HEK293 (cell line): Measurements from ENCODE around the gene HS3ST3A1.

Source experiments
- CTCF ChIA-PET: fragments of 350-600 bp; formaldehyde crosslinking; extraction: SDS; loops from one replicate; lab custom pipeline; 2021; ENCODE audit warnings: antibody characterized with exemption; lab: Yijun Ruan, JAX
- POLR2A ChIA-PET: fragments of 300-600 bp; formaldehyde crosslinking; extraction: SDS; loops from one replicate; lab custom pipeline; 2020; ENCODE audit warnings: antibody characterized with exemption, inconsistent platforms; lab: Yijun Ruan, JAX
- H3K27ac ChIP-seq: fragments of 200-500 bp; sonication (Bioruptor generic); 2 replicates; pipeline ENCODE4 v1.5.1; 2014; ENCODE audit warnings: low read depth, low read length, control low read depth, inconsistent platforms; ENCODE audit errors: extremely low read depth
- H3K36me3 ChIP-seq, 2 experiments: fragments of 200-500 bp in 1 of 2; sonication (Bioruptor generic) in 1 of 2; 1 replicate in 1 of 2; 2 replicates in 1 of 2; pipeline ENCODE4 v1.5.1; 2014 to 2017; ENCODE audit warnings: inconsistent platforms in 2 of 2, low read length in 2 of 2; ENCODE audit not compliant: control insufficient read depth in 2 of 2, insufficient read depth in 1 of 2
- H3K4me1 ChIP-seq: fragments of 200-500 bp; sonication (Bioruptor generic); 2 replicates; pipeline ENCODE4 v1.5.1; 2014; ENCODE audit warnings: mild to moderate bottlenecking, low read length, inconsistent platforms; ENCODE audit not compliant: control insufficient read depth, insufficient read depth
- H3K4me3 ChIP-seq: 2 replicates; pipeline ENCODE4 v1.5.1; 2011; ENCODE audit warnings: low read depth, mild to moderate bottlenecking, control low read depth, low read length, moderate library complexity
- H3K9me3 ChIP-seq: fragments of 200-500 bp; sonication (Bioruptor generic); 2 replicates; pipeline ENCODE4 v1.5.1; 2014; ENCODE audit warnings: low read depth, low read length, inconsistent platforms; ENCODE audit not compliant: control insufficient read depth, insufficient read depth
- KLF1 ChIP-seq: fragments of 450-650 bp; formaldehyde crosslinking; IDR thresholded peaks from 2 replicates; pipeline ENCODE4 v1.5.1; 2016; ENCODE audit warnings: missing biosample characterization, missing genetic modification characterization
- OVOL3 ChIP-seq: fragments of 450-650 bp; formaldehyde crosslinking; IDR thresholded peaks from 2 replicates; pipeline ENCODE4 v1.5.1; 2016; ENCODE audit warnings: missing biosample characterization, missing genetic modification characterization
- SETDB1 ChIP-seq: IDR thresholded peaks from one replicate; pipeline ENCODE4 v1.6.1; 2017; ENCODE audit warnings: mild to moderate bottlenecking, low read length, moderate library complexity, mixed read lengths; ENCODE audit not compliant: insufficient read length
- ZBTB1 ChIP-seq: fragments of 450-650 bp; formaldehyde crosslinking; IDR thresholded peaks from 2 replicates; pipeline ENCODE4 v1.5.1; 2016; ENCODE audit warnings: missing biosample characterization, missing genetic modification characterization
- ZBTB21 ChIP-seq: fragments of 450-650 bp; formaldehyde crosslinking; IDR thresholded peaks from 2 replicates; pipeline ENCODE4 v1.5.1; 2017; ENCODE audit warnings: missing biosample characterization, missing genetic modification characterization
- ZNF114 ChIP-seq: fragments of 450-650 bp; formaldehyde crosslinking; IDR thresholded peaks from 2 replicates; pipeline ENCODE4 v1.5.0; 2017; ENCODE audit warnings: missing biosample characterization, missing genetic modification characterization
- ZNF174 ChIP-seq: fragments of 450-650 bp; formaldehyde crosslinking; IDR thresholded peaks from 2 replicates; pipeline ENCODE4 v1.5.0; 2017; ENCODE audit warnings: missing biosample characterization, mild to moderate bottlenecking, missing genetic modification characterization
- ZNF350 ChIP-seq: fragments of 450-650 bp; formaldehyde crosslinking; IDR thresholded peaks from 2 replicates; pipeline ENCODE4 v1.5.0; 2017; ENCODE audit warnings: missing biosample characterization, mild to moderate bottlenecking, missing genetic modification characterization
- ZNF48 ChIP-seq: fragments of 450-650 bp; formaldehyde crosslinking; IDR thresholded peaks from 2 replicates; pipeline ENCODE4 v1.5.1; 2016; ENCODE audit warnings: missing biosample characterization, missing genetic modification characterization
- ZNF544 ChIP-seq: fragments of 450-650 bp; formaldehyde crosslinking; IDR thresholded peaks from 2 replicates; pipeline ENCODE4 v1.5.0; 2017; ENCODE audit warnings: missing biosample characterization, missing genetic modification characterization
- ZNF555 ChIP-seq: fragments of 450-650 bp; formaldehyde crosslinking; conservative IDR thresholded peaks from 2 replicates; pipeline ENCODE4 v1.5.1; 2017; ENCODE audit warnings: missing biosample characterization, mild to moderate bottlenecking, missing genetic modification characterization, inconsistent platforms
- ZNF561 ChIP-seq: fragments of 450-650 bp; IDR thresholded peaks from 2 replicates; pipeline ENCODE4 v1.5.1; 2018; ENCODE audit warnings: missing biosample characterization, missing genetic modification characterization, borderline replicate concordance
- ZNF585B ChIP-seq: fragments of 450-650 bp; formaldehyde crosslinking; IDR thresholded peaks from 2 replicates; pipeline ENCODE4 v1.5.1; 2016; ENCODE audit warnings: missing biosample characterization, missing genetic modification characterization
- ZNF792 ChIP-seq: fragments of 450-650 bp; formaldehyde crosslinking; IDR thresholded peaks from 2 replicates; pipeline ENCODE4 v1.5.1; 2016; ENCODE audit warnings: missing biosample characterization, missing genetic modification characterization
- ZNF837 ChIP-seq: fragments of 450-650 bp; formaldehyde crosslinking; IDR thresholded peaks from 2 replicates; pipeline ENCODE4 v1.5.1; 2016; ENCODE audit warnings: missing biosample characterization, missing genetic modification characterization
- ZNF843 ChIP-seq: fragments of 450-650 bp; formaldehyde crosslinking; IDR thresholded peaks from 2 replicates; pipeline ENCODE4 v1.5.1; 2016; ENCODE audit warnings: missing biosample characterization, missing genetic modification characterization
- TF ChIP-seq, protein P1 (sequence below): fragments of 450-650 bp; formaldehyde crosslinking; IDR thresholded peaks from 2 replicates; pipeline ENCODE4 v1.5.1; 2016; ENCODE audit warnings: missing biosample characterization, missing genetic modification characterization, low read depth
- TF ChIP-seq, protein P2 (sequence below): fragments of 450-650 bp; formaldehyde crosslinking; IDR thresholded peaks from 2 replicates; pipeline ENCODE4 v1.5.1; 2017; ENCODE audit warnings: missing biosample characterization, missing genetic modification characterization
- TF ChIP-seq, protein P3 (sequence below): fragments of 450-650 bp; formaldehyde crosslinking; IDR thresholded peaks from 2 replicates; pipeline ENCODE4 v1.5.1; 2016; ENCODE audit warnings: missing biosample characterization, missing genetic modification characterization

Gene HS3ST3A1

DNA sequence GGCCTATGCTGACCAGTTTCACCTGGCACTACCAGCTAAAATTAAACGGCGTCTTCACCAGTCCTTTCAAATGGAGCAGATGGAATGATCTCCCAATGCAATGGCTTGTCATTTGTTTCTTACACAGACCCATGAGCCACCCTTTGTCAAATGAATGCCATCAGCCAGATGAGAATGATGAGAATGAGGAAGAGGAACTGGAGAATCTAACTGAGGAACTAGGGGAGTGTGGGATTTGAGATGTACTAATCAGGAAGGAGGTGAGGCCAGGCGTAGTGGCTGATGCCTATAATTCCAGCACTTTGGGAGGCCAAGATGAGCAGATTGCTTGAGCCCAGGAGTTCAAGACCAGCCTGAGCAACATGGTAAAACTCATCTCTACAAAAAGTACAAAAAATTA is 116.4 kb downstream of the HS3ST3A1 start:
- POLR2A ChIA-PET, result no interaction called here
- H3K36me3 ChIP-seq, result no peaks in the 10 kb centered on the region
- H3K9me3 ChIP-seq, result no peaks in the 10 kb centered on the region
- CTCF ChIA-PET, result no interaction called here
- no peaks in the 10 kb centered on the region for H3K4me1 ChIP-seq
- no peak overlapping the region for H3K27ac ChIP-seq
- no peak overlapping the region for H3K4me3 ChIP-seq
- TF ChIP-seq OVOL3 (tag by site-specific recombination), result no peak

- ChIA-PET POLR2A (no interaction called here), CTCF (no interaction called here)
- H3K4me1 ChIP-seq, result no peaks in the 10 kb centered on the region
- H3K27ac ChIP-seq, result no peak overlapping the region
- no peaks in the 10 kb centered on the region for H3K36me3 ChIP-seq
- no peaks in the 10 kb centered on the region for H3K9me3 ChIP-seq
- TF ChIP-seq ZNF792 (tag by site-specific recombination), result no peak
- no peak for TF ChIP-seq ZBTB1 (tag by site-specific recombination)
- no peak for TF ChIP-seq ZNF114 (tag by site-specific recombination)
- TF ChIP-seq, protein P1, sequence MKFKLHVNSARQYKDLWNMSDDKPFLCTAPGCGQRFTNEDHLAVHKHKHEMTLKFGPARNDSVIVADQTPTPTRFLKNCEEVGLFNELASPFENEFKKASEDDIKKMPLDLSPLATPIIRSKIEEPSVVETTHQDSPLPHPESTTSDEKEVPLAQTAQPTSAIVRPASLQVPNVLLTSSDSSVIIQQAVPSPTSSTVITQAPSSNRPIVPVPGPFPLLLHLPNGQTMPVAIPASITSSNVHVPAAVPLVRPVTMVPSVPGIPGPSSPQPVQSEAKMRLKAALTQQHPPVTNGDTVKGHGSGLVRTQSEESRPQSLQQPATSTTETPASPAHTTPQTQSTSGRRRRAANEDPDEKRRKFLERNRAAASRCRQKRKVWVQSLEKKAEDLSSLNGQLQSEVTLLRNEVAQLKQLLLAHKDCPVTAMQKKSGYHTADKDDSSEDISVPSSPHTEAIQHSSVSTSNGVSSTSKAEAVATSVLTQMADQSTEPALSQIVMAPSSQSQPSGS (tag by site-specific recombination), result no peak
- TF ChIP-seq ZNF174 (tag by site-specific recombination), result no peak
- TF ChIP-seq ZNF555, result no peak
- TF ChIP-seq ZNF837 (tag by site-specific recombination), result no peak
- TF ChIP-seq ZNF544, result no peak
- no peak overlapping the region for H3K4me3 ChIP-seq
Observed at GRCh38 chr17:13484020-13484419, 117.7 kb downstream of the HS3ST3A1 start.

GRCh38 chr17:13480877-13481276 is 120.9 kb downstream of the HS3ST3A1 start:
- Histone ChIP-seq H3K4me1 (peaks cover 14% of the 10 kb centered on the region), H3K9me3 (no peaks in the 10 kb centered on the region), H3K27ac (no peak overlapping the region), H3K4me3 (no peak overlapping the region), H3K36me3 (no peaks in the 10 kb centered on the region)
- POLR2A ChIA-PET, result no interaction called here
- TF ChIP-seq, protein P2, sequence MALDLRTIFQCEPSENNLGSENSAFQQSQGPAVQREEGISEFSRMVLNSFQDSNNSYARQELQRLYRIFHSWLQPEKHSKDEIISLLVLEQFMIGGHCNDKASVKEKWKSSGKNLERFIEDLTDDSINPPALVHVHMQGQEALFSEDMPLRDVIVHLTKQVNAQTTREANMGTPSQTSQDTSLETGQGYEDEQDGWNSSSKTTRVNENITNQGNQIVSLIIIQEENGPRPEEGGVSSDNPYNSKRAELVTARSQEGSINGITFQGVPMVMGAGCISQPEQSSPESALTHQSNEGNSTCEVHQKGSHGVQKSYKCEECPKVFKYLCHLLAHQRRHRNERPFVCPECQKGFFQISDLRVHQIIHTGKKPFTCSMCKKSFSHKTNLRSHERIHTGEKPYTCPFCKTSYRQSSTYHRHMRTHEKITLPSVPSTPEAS (tag by site-specific recombination), result no peak
- peak; percentile 98 for TF ChIP-seq SETDB1
- no peak for TF ChIP-seq ZNF48 (tag by site-specific recombination)
- no peak for TF ChIP-seq ZNF561 (tag by site-specific recombination)
- TF ChIP-seq ZNF843 (tag by site-specific recombination), result no peak
- no peak for TF ChIP-seq ZNF350
- TF ChIP-seq, protein P3, sequence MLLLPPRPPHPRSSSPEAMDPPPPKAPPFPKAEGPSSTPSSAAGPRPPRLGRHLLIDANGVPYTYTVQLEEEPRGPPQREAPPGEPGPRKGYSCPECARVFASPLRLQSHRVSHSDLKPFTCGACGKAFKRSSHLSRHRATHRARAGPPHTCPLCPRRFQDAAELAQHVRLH (tag by site-specific recombination), result no peak
- TF ChIP-seq ZBTB21, result no peak
- no peak for TF ChIP-seq KLF1 (tag by site-specific recombination)
- peak; percentile 52 for TF ChIP-seq ZNF585B (tag by site-specific recombination)
- CTCF ChIA-PET, result no interaction called here
